OCI-LY7 (cell line): ENCODE results near the gene LRFN5.

ENCODE experiments used
- EZH2phosphoT487 ChIP-seq: fragments of 200-600 bp; sonication (generic); IDR thresholded peaks from 2 replicates; pipeline ENCODE4 v1.6.1; 2018; ENCODE audit warnings: low read depth, borderline replicate concordance, mild to moderate bottlenecking, mixed run types, antibody characterized with exemption, low read length, moderate library complexity, mixed read lengths
- TF ChIP-seq, protein P1 (sequence below): fragments of 200-600 bp; sonication (generic); conservative IDR thresholded peaks from 2 replicates; pipeline ENCODE4 v1.5.1; 2014; ENCODE audit warnings: mild to moderate bottlenecking, antibody characterized with exemption, low read length, moderate library complexity, mixed read lengths

DNA sequence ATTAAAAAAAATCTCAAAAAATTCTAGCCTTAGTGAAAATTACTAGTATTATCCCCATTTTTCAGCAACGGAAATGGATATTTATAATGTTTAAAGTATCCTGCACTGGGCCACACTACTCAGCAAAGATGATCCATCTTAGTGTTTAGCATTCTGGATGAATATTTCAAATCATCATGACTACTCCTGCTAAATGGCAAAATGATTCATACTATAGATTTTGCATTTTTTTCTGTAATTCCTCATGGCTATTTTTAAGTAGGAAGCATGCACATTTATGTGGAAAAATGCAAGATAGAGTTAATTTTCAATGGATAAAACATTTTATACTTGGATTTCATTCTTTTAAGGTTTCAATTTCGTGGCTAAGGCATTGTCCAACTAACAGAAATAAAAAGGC is 59.6 kb downstream of the LRFN5 start:
- TF ChIP-seq, protein P1, sequence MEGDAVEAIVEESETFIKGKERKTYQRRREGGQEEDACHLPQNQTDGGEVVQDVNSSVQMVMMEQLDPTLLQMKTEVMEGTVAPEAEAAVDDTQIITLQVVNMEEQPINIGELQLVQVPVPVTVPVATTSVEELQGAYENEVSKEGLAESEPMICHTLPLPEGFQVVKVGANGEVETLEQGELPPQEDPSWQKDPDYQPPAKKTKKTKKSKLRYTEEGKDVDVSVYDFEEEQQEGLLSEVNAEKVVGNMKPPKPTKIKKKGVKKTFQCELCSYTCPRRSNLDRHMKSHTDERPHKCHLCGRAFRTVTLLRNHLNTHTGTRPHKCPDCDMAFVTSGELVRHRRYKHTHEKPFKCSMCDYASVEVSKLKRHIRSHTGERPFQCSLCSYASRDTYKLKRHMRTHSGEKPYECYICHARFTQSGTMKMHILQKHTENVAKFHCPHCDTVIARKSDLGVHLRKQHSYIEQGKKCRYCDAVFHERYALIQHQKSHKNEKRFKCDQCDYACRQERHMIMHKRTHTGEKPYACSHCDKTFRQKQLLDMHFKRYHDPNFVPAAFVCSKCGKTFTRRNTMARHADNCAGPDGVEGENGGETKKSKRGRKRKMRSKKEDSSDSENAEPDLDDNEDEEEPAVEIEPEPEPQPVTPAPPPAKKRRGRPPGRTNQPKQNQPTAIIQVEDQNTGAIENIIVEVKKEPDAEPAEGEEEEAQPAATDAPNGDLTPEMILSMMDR: no peak
- no peak for TF ChIP-seq EZH2phosphoT487
